Liver (tissue), 3 donors: ENCODE results near the gene CEL.
"Not testable (repeated sequence)": the region's sequence is repeated elsewhere in the genome, so short reads cannot be mapped to it uniquely, and the experiment has no call there.

Experiments
- TAF1 ChIP-seq: conservative IDR thresholded peaks from 2 replicates; pipeline ENCODE4 v1.6.1; 2016; ENCODE audit warnings: antibody characterized with exemption, mild to moderate bottlenecking
- TF ChIP-seq, protein P1 (sequence below): fragments of 150-350 bp; IDR thresholded peaks from 2 replicates; pipeline ENCODE4 v1.5.1; 2017; ENCODE audit warnings: improper control_type of control experiment, low read depth, low read length; ENCODE audit not compliant: missing input control
- TF ChIP-seq, protein P2 (sequence below): IDR thresholded peaks from 2 replicates; pipeline ENCODE4 v1.6.1; 2016; ENCODE audit warnings: antibody characterized with exemption
- donor health status: healthy.
- donor health status: healthy.

DNA sequence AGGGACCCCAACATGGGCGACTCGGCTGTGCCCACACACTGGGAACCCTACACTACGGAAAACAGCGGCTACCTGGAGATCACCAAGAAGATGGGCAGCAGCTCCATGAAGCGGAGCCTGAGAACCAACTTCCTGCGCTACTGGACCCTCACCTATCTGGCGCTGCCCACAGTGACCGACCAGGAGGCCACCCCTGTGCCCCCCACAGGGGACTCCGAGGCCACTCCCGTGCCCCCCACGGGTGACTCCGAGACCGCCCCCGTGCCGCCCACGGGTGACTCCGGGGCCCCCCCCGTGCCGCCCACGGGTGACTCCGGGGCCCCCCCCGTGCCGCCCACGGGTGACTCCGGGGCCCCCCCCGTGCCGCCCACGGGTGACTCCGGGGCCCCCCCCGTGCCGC, 9.2 kb downstream of the CEL start:
- TF ChIP-seq, protein P1, sequence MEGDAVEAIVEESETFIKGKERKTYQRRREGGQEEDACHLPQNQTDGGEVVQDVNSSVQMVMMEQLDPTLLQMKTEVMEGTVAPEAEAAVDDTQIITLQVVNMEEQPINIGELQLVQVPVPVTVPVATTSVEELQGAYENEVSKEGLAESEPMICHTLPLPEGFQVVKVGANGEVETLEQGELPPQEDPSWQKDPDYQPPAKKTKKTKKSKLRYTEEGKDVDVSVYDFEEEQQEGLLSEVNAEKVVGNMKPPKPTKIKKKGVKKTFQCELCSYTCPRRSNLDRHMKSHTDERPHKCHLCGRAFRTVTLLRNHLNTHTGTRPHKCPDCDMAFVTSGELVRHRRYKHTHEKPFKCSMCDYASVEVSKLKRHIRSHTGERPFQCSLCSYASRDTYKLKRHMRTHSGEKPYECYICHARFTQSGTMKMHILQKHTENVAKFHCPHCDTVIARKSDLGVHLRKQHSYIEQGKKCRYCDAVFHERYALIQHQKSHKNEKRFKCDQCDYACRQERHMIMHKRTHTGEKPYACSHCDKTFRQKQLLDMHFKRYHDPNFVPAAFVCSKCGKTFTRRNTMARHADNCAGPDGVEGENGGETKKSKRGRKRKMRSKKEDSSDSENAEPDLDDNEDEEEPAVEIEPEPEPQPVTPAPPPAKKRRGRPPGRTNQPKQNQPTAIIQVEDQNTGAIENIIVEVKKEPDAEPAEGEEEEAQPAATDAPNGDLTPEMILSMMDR = not testable (repeated sequence)
- TF ChIP-seq, protein P2, sequence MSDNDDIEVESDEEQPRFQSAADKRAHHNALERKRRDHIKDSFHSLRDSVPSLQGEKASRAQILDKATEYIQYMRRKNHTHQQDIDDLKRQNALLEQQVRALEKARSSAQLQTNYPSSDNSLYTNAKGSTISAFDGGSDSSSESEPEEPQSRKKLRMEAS = not testable (repeated sequence)
- not testable (repeated sequence) for TF ChIP-seq TAF1
